HCT116 (cell line): Measurements from ENCODE around the gene ANKDD1A. TPM values are rescaled to one million over a fixed set of nuclear protein-coding genes. Genes with fewer than 3 reads are reported as not detected.

Experiments used
- ATAC-seq: fragments of 200-7000 bp; cut with Tn5 transposase; 2 replicates; pipeline ENCODE4 v1.9.1; 2020; ENCODE audit warnings: mild to moderate bottlenecking, moderate library complexity
- BruUV-seq: library from RNA; stranded (reverse); fragments of 400-500 nt; replicated peaks from 2 replicates; lab custom pipeline; 2021; lab: Mats Ljungman, UMichigan
- CTCF ChIA-PET: fragments of 300-600 bp; sonication (Branson Sonifier 250); formaldehyde crosslinking; loops from one replicate; lab custom pipeline; 2021; ENCODE audit warnings: antibody characterized with exemption; lab: Charles Lee
- POLR2A ChIA-PET: fragments of 300-600, 350-600 bp; sonication (Branson Sonifier 250); formaldehyde crosslinking; loops from one replicate; lab custom pipeline; 2021; ENCODE audit warnings: antibody characterized with exemption; lab: Charles Lee
- RAD21 ChIA-PET, 2 experiments: fragments of 300-600 bp; sonication (Branson Sonifier 250); formaldehyde crosslinking; loops; one replicate each; lab custom pipeline; 2023; ENCODE audit warnings: low total read pairs in 2 of 2; ENCODE audit not compliant: uncharacterized antibody in 2 of 2, unreplicated experiment in 2 of 2, low non-redundant PET in 1 of 2; lab: Charles Lee
- DNase-seq: peaks from one replicate; pipeline ENCODE4 v3.0.0-alpha.2; 2010; ENCODE audit warnings: low read depth, low spot score
- H2AFZ ChIP-seq: fragments of 200-600 bp; shearing (Covaris generic), sonication (generic); 2 replicates; pipeline ENCODE4 v1.6.1; 2017; ENCODE audit warnings: low read depth, mixed run types, mixed read lengths, antibody characterized with exemption, low read length; ENCODE audit not compliant: poor library complexity, severe bottlenecking
- H3K27ac ChIP-seq: 2 replicates; pipeline ENCODE4 v1.5.1; 2012; ENCODE audit warnings: low read depth, low read length
- H3K27me3 ChIP-seq: fragments of 200-600 bp; sonication (generic); 2 replicates; pipeline ENCODE4 v1.6.1; 2016; ENCODE audit warnings: mixed run types, low read length, mixed read lengths; ENCODE audit not compliant: insufficient read depth
- H3K36me3 ChIP-seq, 2 experiments: fragments of 200-500 bp in 1 of 2; fragments of 200-600 bp in 1 of 2; sonication (Bioruptor generic) in 1 of 2; sonication (generic) in 1 of 2; 2 replicates each; pipeline versions ENCODE4 v1.5.1 to v1.6.1; 2014 to 2016; ENCODE audit warnings: low read length in 2 of 2, inconsistent platforms in 1 of 2, mixed read lengths in 1 of 2, mixed run types in 1 of 2; ENCODE audit not compliant: insufficient read depth in 2 of 2, control insufficient read depth in 1 of 2
- H3K4me1 ChIP-seq, 2 experiments: fragments of 200-600 bp in 1 of 2; sonication (generic) in 1 of 2; 2 replicates each; pipeline versions ENCODE4 v1.5.1 to v1.6.1; 2012 to 2017; ENCODE audit warnings: low read length in 2 of 2, inconsistent platforms in 1 of 2, mild to moderate bottlenecking in 1 of 2, mixed read lengths in 1 of 2, mixed run types in 1 of 2, moderate library complexity in 1 of 2; ENCODE audit not compliant: insufficient read depth in 2 of 2, control insufficient read depth in 1 of 2
- H3K4me2 ChIP-seq: fragments of 200-600 bp; sonication (generic); 2 replicates; pipeline ENCODE4 v1.6.1; 2017; ENCODE audit warnings: mixed run types, low read length, mixed read lengths
- H3K4me3 ChIP-seq, 2 experiments: fragments of 200-600 bp in 1 of 2; sonication (generic) in 1 of 2; replicated peaks in 1 of 2; 2 replicates each; pipeline ENCODE4 v1.5.1; 2011 to 2016; ENCODE audit warnings: low read length in 2 of 2, control low read depth in 1 of 2, low read depth in 1 of 2, mild to moderate bottlenecking in 1 of 2, mixed read lengths in 1 of 2, mixed run types in 1 of 2
- H3K79me2 ChIP-seq: fragments of 200-600 bp; sonication (generic); 2 replicates; pipeline ENCODE4 v1.6.1; 2017; ENCODE audit warnings: mild to moderate bottlenecking, mixed run types, low read length, moderate library complexity, mixed read lengths; ENCODE audit not compliant: insufficient read depth
- H3K9ac ChIP-seq: fragments of 200-600 bp; sonication (generic); 2 replicates; pipeline ENCODE4 v1.6.1; 2016; ENCODE audit warnings: low read length, mixed read lengths
- H3K9me2 ChIP-seq: fragments of 200-600 bp; sonication (generic), shearing (Covaris generic); 2 replicates; pipeline ENCODE4 v1.6.1; 2017; ENCODE audit warnings: mixed run types, mild to moderate bottlenecking, moderate library complexity; ENCODE audit not compliant: insufficient read depth
- H3K9me3 ChIP-seq, 2 experiments: fragments of 200-500 bp in 1 of 2; fragments of 200-600 bp in 1 of 2; sonication (Bioruptor generic) in 1 of 2; sonication (generic) in 1 of 2; 2 replicates each; pipeline ENCODE4 v1.6.1; 2014 to 2017; ENCODE audit warnings: low read length in 2 of 2, mixed read lengths in 2 of 2, inconsistent platforms in 1 of 2, low read depth in 1 of 2, mild to moderate bottlenecking in 1 of 2, mixed run types in 1 of 2, moderate library complexity in 1 of 2; ENCODE audit not compliant: control insufficient read depth in 1 of 2, insufficient read depth in 1 of 2
- H4K20me1 ChIP-seq: fragments of 200-600 bp; sonication (generic), shearing (Covaris generic); 2 replicates; pipeline ENCODE4 v1.6.1; 2017; ENCODE audit warnings: mixed run types, mild to moderate bottlenecking, moderate library complexity; ENCODE audit not compliant: insufficient read depth
- ATF3 ChIP-seq: IDR thresholded peaks from 2 replicates; pipeline ENCODE4 v1.6.1; 2012
- CEBPB ChIP-seq: IDR thresholded peaks from 2 replicates; pipeline ENCODE4 v1.6.1; 2012; ENCODE audit warnings: low read depth
- EGR1 ChIP-seq: IDR thresholded peaks from 2 replicates; pipeline ENCODE4 v1.6.1; 2012; ENCODE audit warnings: low read depth
- ELF1 ChIP-seq: IDR thresholded peaks from 2 replicates; pipeline ENCODE4 v1.6.1; 2012; ENCODE audit warnings: low read depth, borderline replicate concordance
- EZH2phosphoT487 ChIP-seq: fragments of 200-600 bp; IDR thresholded peaks from 2 replicates; pipeline ENCODE4 v1.6.1; 2018; ENCODE audit warnings: antibody characterized with exemption, borderline replicate concordance
- FOSL1 ChIP-seq: IDR thresholded peaks from 2 replicates; pipeline ENCODE4 v1.6.1; 2012; ENCODE audit warnings: low read depth
- JUND ChIP-seq: IDR thresholded peaks from 2 replicates; pipeline ENCODE4 v1.6.1; 2012
- POLR2A ChIP-seq: IDR thresholded peaks from 2 replicates; pipeline ENCODE4 v1.7.0; 2011; ENCODE audit warnings: borderline replicate concordance; ENCODE audit not compliant: insufficient read depth, insufficient read length; ENCODE audit errors: extremely low read depth
- POLR2AphosphoS5 ChIP-seq: IDR thresholded peaks from 2 replicates; pipeline ENCODE4 v1.6.1; 2011; ENCODE audit warnings: mild to moderate bottlenecking, low read depth, low read length, moderate library complexity
- SIN3A ChIP-seq: IDR thresholded peaks from 2 replicates; pipeline ENCODE4 v1.6.1; 2012; ENCODE audit warnings: low read depth
- SP1 ChIP-seq: IDR thresholded peaks from 2 replicates; pipeline ENCODE4 v1.6.1; 2012; ENCODE audit warnings: low read depth
- SRF ChIP-seq: IDR thresholded peaks from 2 replicates; pipeline ENCODE4 v1.6.1; 2012; ENCODE audit warnings: low read depth
- TCF7L2 ChIP-seq: IDR thresholded peaks from 2 replicates; pipeline ENCODE4 v1.7.0; 2011; ENCODE audit warnings: borderline replicate concordance, inconsistent platforms; ENCODE audit not compliant: insufficient read depth, insufficient read length; ENCODE audit errors: extremely low read depth
- YY1 ChIP-seq: IDR thresholded peaks from 2 replicates; pipeline ENCODE4 v1.6.1; 2011; ENCODE audit warnings: low read length, low read depth, moderate library complexity, mild to moderate bottlenecking; ENCODE audit not compliant: insufficient replicate concordance; ENCODE audit errors: extremely low read depth
- ZBTB33 ChIP-seq: IDR thresholded peaks from 2 replicates; pipeline ENCODE4 v1.6.1; 2011; ENCODE audit warnings: mild to moderate bottlenecking, low read length, moderate library complexity; ENCODE audit not compliant: insufficient replicate concordance; ENCODE audit errors: extremely low read depth
- ZFX ChIP-seq: fragments of 450-650 bp; IDR thresholded peaks from 2 replicates; pipeline ENCODE4 v1.6.1; 2017
- ZNF274 ChIP-seq: fragments of 200-500 bp; sonication (Bioruptor generic); IDR thresholded peaks from 2 replicates; pipeline ENCODE4 v1.6.1; 2014; ENCODE audit warnings: mild to moderate bottlenecking, low read depth, low read length, inconsistent platforms
- intact Hi-C: fragments of 100-400 bp; cut with micrococcal nuclease; formaldehyde crosslinking; loops from 2 replicates; pipeline ENCODE4 v1.10.0; 2022
- total RNA-seq: library from RNA; stranded (reverse); gene quantifications from one replicate; pipeline ENCODE4 v1.2.1, GENCODE V29; 2021; ENCODE audit not compliant: unreplicated experiment
- TF ChIP-seq, protein P1 (sequence below): IDR thresholded peaks from 2 replicates; pipeline ENCODE4 v1.6.1; 2012

The ANKDD1A gene
- total RNA-seq, 1 experiment from 2014 or later, result 8.1 TPM

GRCh38 chr15:64870353-64870752, 41.3 kb upstream of the ANKDD1A start:
- H3K9me3 ChIP-seq, result no peaks in the 10 kb centered on the region
- TF ChIP-seq POLR2AphosphoS5, result no peak
- no peak for TF ChIP-seq ATF3
- TF ChIP-seq TCF7L2, result no peak
- no peak for TF ChIP-seq SRF
- TF ChIP-seq SIN3A, result no peak
- TF ChIP-seq FOSL1, result no peak
- TF ChIP-seq SP1, result no peak
- TF ChIP-seq YY1, result no peak
- TF ChIP-seq JUND, result no peak
- no peak for TF ChIP-seq EZH2phosphoT487
- no peak for TF ChIP-seq CEBPB
- no peak for TF ChIP-seq ZFX
- H3K4me3 ChIP-seq, result no peak overlapping the region
- DNase-seq (no peak), ATAC-seq (no peak)
- H3K9ac ChIP-seq, result no peak overlapping the region
- no peaks in the 10 kb centered on the region for H3K4me1 ChIP-seq
- no peak overlapping the region for H3K27ac ChIP-seq
- no peaks in the 10 kb centered on the region for H3K9me2 ChIP-seq
- CTCF ChIA-PET, result no interaction called here
- H4K20me1 ChIP-seq, result no peaks in the 10 kb centered on the region
- no peak overlapping the region for H3K4me2 ChIP-seq
- RAD21 ChIA-PET, result no interaction called here
- H3K36me3 ChIP-seq, result no peaks in the 10 kb centered on the region; a peak in 1 of 4 replicates
- no peaks in the 10 kb centered on the region for H3K27me3 ChIP-seq
- no TSS peak for BruUV-seq
- no peaks in the 10 kb centered on the region for H3K79me2 ChIP-seq
- intact Hi-C loops, result no loop called here
- no peak overlapping the region for H2AFZ ChIP-seq
- POLR2A ChIA-PET, result no interaction called here

DNA sequence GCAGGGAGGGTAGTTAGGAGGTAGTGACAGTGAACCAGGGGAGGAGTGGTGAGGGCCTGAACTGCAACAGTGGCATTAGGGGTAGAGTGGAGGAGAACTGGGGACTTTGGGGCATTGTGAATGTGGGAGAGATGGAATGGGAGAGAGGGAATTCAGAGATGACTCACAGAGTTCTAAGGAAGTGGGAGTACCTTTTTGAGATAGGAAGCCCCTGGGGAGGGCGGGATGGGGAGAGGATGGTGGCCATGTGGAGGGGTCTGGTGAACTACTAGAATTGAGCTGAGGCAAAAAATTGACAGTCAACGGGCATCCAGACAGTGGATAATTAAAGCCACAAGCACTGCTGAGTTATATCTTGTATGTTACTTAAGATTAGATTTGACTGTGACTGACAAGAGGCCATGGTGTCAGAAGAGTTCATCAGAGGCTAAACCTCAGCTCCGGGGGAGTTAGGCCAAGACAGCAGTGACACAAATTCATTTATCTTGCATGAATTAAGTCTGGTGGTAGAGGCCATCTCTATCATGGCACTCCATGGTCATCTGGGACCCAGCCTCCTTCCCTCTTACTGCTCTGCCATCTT, 36.0 kb upstream of the ANKDD1A start:
- Histone ChIP-seq H3K4me3 (no peak overlapping the region), H3K9me2 (no peaks in the 10 kb centered on the region), H3K27me3 (no peaks in the 10 kb centered on the region), H3K9me3 (no peaks in the 10 kb centered on the region), H4K20me1 (no peaks in the 10 kb centered on the region), H3K36me3 (no peaks in the 10 kb centered on the region), H3K27ac (no peak overlapping the region)
- no TSS peak for BruUV-seq
- intact Hi-C loops, result no loop called here
- CTCF ChIA-PET, result no interaction called here
- no peak for ATAC-seq
- no peak for TF ChIP-seq POLR2A
- no peak for TF ChIP-seq JUND
- TF ChIP-seq ZBTB33, result no peak
- no peak for TF ChIP-seq EGR1
- no peak for TF ChIP-seq ELF1
- no peak for TF ChIP-seq ZNF274
- TF ChIP-seq YY1, result no peak
- no peak for TF ChIP-seq EZH2phosphoT487
- TF ChIP-seq, protein P1, sequence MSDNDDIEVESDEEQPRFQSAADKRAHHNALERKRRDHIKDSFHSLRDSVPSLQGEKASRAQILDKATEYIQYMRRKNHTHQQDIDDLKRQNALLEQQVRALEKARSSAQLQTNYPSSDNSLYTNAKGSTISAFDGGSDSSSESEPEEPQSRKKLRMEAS, result no peak
- TF ChIP-seq, all 23 proteins: peak for 0
- Histone ChIP-seq H2AFZ (no peak overlapping the region), H3K4me2 (no peak overlapping the region), H3K9ac (no peak overlapping the region), H3K4me1 (peaks cover 0 to 3% of the 10 kb centered on the region in 2 experiments; a peak in 1 of 4 replicates), H3K79me2 (no peaks in the 10 kb centered on the region)
- no peak for DNase-seq
- ChIA-PET RAD21 (no interaction called here), POLR2A (no interaction called here)
